HG02571 (cell line): ENCODE measurements around the gene RBM4B.
"Not testable (repeated sequence)": the region's sequence is repeated elsewhere in the genome, so short reads cannot be mapped to it uniquely, and the experiment has no call there.

Experiments
- ATAC-seq: cut with Tn5 transposase; IDR thresholded peaks from one replicate; pipeline ENCODE4 v1.9.1; 2021; ENCODE audit warnings: mild to moderate bottlenecking, moderate library complexity; ENCODE audit not compliant: unreplicated experiment

The RBM4B gene, protein sequence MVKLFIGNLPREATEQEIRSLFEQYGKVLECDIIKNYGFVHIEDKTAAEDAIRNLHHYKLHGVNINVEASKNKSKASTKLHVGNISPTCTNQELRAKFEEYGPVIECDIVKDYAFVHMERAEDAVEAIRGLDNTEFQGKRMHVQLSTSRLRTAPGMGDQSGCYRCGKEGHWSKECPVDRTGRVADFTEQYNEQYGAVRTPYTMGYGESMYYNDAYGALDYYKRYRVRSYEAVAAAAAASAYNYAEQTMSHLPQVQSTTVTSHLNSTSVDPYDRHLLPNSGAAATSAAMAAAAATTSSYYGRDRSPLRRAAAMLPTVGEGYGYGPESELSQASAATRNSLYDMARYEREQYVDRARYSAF

GRCh38 chr11:66677599-66678375 lies at the start of gene RBM4B:
RBM4B (minus strand) TSS chr11:66677887; CDS start chr11:66677079, 808 bp downstream.
- peak; percentile 79 for ATAC-seq

- ATAC-seq, result no peak
Measured at GRCh38 chr11:66725647-66726046, 48.0 kb upstream of the RBM4B start.

- no peak for ATAC-seq
Measured at GRCh38 chr11:66725114-66725513, 47.4 kb upstream of the RBM4B start.

- ATAC-seq, result not testable (repeated sequence)
Measured at GRCh38 chr11:66724167-66724566, 46.5 kb upstream of the RBM4B start.

GRCh38 chr11:66723693-66724092 lies 46.0 kb upstream of the RBM4B start:
- ATAC-seq, result no peak

- ATAC-seq, result no peak
Measured at GRCh38 chr11:66722745-66723651, 45.3 kb upstream of the RBM4B start.

GRCh38 chr11:66721939-66722338 lies 44.3 kb upstream of the RBM4B start:
- ATAC-seq, result no peak

DNA sequence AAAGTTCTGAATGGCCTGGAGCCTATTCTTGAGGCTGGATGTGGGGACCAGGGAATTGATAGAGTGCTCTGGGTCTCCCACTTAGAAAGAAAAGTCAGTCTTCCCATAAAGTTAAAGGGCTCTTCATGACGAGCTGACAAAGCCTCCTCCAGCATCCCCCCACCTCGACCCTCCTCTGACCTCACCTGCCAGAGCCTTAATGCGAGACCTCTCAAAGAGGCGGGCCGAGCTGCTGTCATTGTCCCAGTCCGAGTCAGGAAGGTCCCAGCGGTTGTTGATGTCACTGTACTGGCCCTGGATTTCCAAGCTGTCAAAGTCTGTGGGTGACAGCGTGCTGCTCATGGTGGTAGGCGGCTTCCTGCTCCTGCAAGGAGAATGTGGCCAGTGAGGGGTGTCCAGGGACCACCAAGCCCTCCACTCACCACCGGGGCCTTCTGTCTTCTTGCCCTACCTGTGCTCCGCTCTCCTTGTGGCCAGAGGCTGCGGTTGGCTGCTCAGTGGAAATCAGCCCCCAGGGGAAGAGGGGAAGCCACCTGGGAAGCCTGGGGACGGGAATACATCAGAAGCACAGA lies 43.3 kb upstream of the RBM4B start:
- ATAC-seq, result no peak

- no peak for ATAC-seq
Measured at GRCh38 chr11:66720223-66720898, 42.7 kb upstream of the RBM4B start.

GRCh38 chr11:66719111-66719872 lies 41.6 kb upstream of the RBM4B start:
- no peak for ATAC-seq

- no peak for ATAC-seq
Measured at GRCh38 chr11:66718320-66718971, 40.8 kb upstream of the RBM4B start.

- no peak for ATAC-seq
Measured at GRCh38 chr11:66717925-66718319, 40.2 kb upstream of the RBM4B start.

- no peak for ATAC-seq
Measured at GRCh38 chr11:66716996-66717395, 39.3 kb upstream of the RBM4B start.

- ATAC-seq, result no peak
Measured at GRCh38 chr11:66715346-66716085, 37.8 kb upstream of the RBM4B start.

- no peak for ATAC-seq
Measured at GRCh38 chr11:66713746-66714480, 36.2 kb upstream of the RBM4B start.

DNA sequence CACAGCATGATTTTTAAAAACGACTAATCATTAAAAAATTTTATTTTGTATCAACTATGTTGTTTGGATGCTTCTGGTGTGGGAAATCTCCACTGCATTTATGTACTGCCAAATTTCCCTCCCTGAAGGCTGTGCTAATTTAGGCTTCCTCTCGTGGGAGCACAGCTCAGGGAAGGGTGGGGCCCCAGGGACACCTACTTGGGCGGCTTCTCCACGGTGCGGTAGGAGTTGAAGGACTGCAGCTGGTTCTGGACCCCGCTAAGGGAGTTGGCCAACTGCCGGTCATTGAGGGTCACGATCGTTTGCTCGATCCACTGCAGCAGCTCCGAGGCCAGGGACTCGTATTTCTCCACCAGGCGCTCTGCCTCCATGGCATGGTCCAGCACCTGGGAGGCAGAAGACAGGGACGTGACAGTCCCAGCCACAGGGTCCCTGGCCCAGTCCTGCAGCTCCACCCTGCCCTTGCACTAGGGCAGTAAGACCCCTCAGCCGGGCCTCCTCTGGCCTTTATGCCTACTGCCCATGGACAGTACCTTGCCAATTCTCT lies 32.8 kb upstream of the RBM4B start:
- no peak for ATAC-seq

- ATAC-seq, result no peak
Measured at GRCh38 chr11:66708701-66709100, 31.0 kb upstream of the RBM4B start.
